Left lung (tissue), 10 donors: ENCODE results near the gene PDIA3. TPM values are rescaled to one million over a fixed set of nuclear protein-coding genes. Genes with fewer than 3 reads are reported as not detected.
A peak's percentile ranks its signal among the peaks of the same experiment; 100 is the strongest.

ENCODE experiments used
- ATAC-seq: fragments of 200-7000 bp; cut with Tn5 transposase; one replicate; pipeline ENCODE4 v1.9.1; 2020; ENCODE audit warnings: moderate library complexity
- DNase-seq, 4 donors: peaks; one replicate each; pipeline ENCODE4 v3.0.0-alpha.2; 2013 to 2020
- H3K27ac ChIP-seq, 2 donors: fragments of 200-600 bp; sonication (generic) in 1 of 2; one replicate each; pipeline versions ENCODE4 v1.5.0 to v1.8.0; 2020 to 2021
- H3K27me3 ChIP-seq, 2 donors: fragments of 200-600 bp; sonication (generic) in 1 of 2; one replicate each; pipeline versions ENCODE4 v1.5.0 to v1.8.0; 2020 to 2021
- H3K36me3 ChIP-seq, 2 donors: fragments of 200-600 bp; sonication (generic) in 1 of 2; one replicate each; pipeline versions ENCODE4 v1.5.0 to v1.8.0; 2020 to 2021
- H3K4me1 ChIP-seq, 2 donors: fragments of 200-600 bp; one replicate each; pipeline ENCODE4 v1.8.0; 2021
- H3K4me3 ChIP-seq, 2 donors: fragments of 200-600 bp; sonication (generic) in 1 of 2; one replicate each; pipeline versions ENCODE4 v1.5.0 to v1.8.0; 2020 to 2021; ENCODE audit warnings: mild to moderate bottlenecking in 1 of 2
- H3K9me3 ChIP-seq, 2 donors: fragments of 200-600 bp; sonication (generic) in 1 of 2; one replicate each; pipeline versions ENCODE4 v1.5.0 to v1.8.0; 2020 to 2021
- CTCF ChIP-seq, 2 donors: fragments of 200-600 bp; sonication (generic) in 1 of 2; IDR thresholded peaks; one replicate each; pipeline versions ENCODE4 v1.5.0 to v1.8.0; 2021; ENCODE audit warnings: antibody characterized with exemption in 2 of 2
- intact Hi-C, 2 donors: fragments of 100-400 bp; cut with DNase I; formaldehyde crosslinking; loops; one replicate each; pipeline versions ENCODE4 v1.11.2 to v1.14.2; 2022
- polyA plus RNA-seq, 6 donors: library from polyadenylated mRNA; unstranded; fragments of 120-200 nt; gene quantifications; one replicate each; pipeline ENCODE4 v1.2.1, GENCODE V29; 2013; ENCODE audit not compliant: insufficient read length in 6 of 6
- total RNA-seq, 2 donors: library from RNA; stranded (reverse); fragmentation: NEBNext Ultra II Directional; extraction: Animal tissue kit (Norgen Biotek cat#: 25700); gene quantifications; one replicate each; pipeline ENCODE4 v1.2.1, GENCODE V29; 2021
- donor health status: DM: no; HTN: yes; CAD: no.
- donor health status: DM: no; HTN: no; CAD: no.

PDIA3 gene
- total and polyA plus RNA-seq, 8 donors = 426 to 633 (median 518) TPM

- intact Hi-C loops = no loop called here
- TF ChIP-seq CTCF (IDR thresholded peaks at IDR 0.05) = no peak
- ATAC-seq (peak; percentile 8), DNase-seq (peak in 3 of 4 donors; percentile 25 to 61 (median 27))
- Histone ChIP-seq H3K4me1 (peaks cover 19 to 42% of the 10 kb centered on the region in 2 donors), H3K27ac (peak overlapping the region; percentile 94), H3K4me3 (peak overlapping the region; percentile 85 to 97), H3K27me3 (no peaks in the 10 kb centered on the region), H3K36me3 (peaks cover 0 to 38% of the 10 kb centered on the region in 2 donors), H3K9me3 (no peaks in the 10 kb centered on the region)
Measured at GRCh38 chr15:43792761-43793476, 46.7 kb downstream of the PDIA3 start.

- Histone ChIP-seq H3K4me1 (peaks cover 19 to 49% of the 10 kb centered on the region in 2 donors), H3K36me3 (peaks cover 0 to 38% of the 10 kb centered on the region in 2 donors), H3K27ac (peak overlapping the region; percentile 94), H3K9me3 (no peaks in the 10 kb centered on the region), H3K4me3 (peak overlapping the region; percentile 85 to 97), H3K27me3 (no peaks in the 10 kb centered on the region)
- DNase-seq = no peak
- ATAC-seq = no peak
- no peak for TF ChIP-seq CTCF (IDR thresholded peaks at IDR 0.05)
- intact Hi-C loops = no loop called here
Measured at GRCh38 chr15:43793647-43794046, 47.4 kb downstream of the PDIA3 start.

- peak overlapping the region; percentile 94 for H3K27ac ChIP-seq
- intact Hi-C loops = no loop called here
- H3K4me3 ChIP-seq = peak overlapping the region in 1 of 2 donors; percentile 85
- TF ChIP-seq CTCF (IDR thresholded peaks at IDR 0.05) = no peak
- H3K27me3 ChIP-seq = no peaks in the 10 kb centered on the region
- peaks cover 19 to 57% of the 10 kb centered on the region in 2 donors for H3K4me1 ChIP-seq
- DNase-seq = no peak
- H3K9me3 ChIP-seq = no peaks in the 10 kb centered on the region
- no peak for ATAC-seq
- peaks cover 0 to 45% of the 10 kb centered on the region in 2 donors for H3K36me3 ChIP-seq
Measured at GRCh38 chr15:43794269-43795037, 48.2 kb downstream of the PDIA3 start.

- no peaks in the 10 kb centered on the region for H3K27me3 ChIP-seq
- DNase-seq (no peak), ATAC-seq (no peak)
- no peak for TF ChIP-seq CTCF (IDR thresholded peaks at IDR 0.05)
- peaks cover 0 to 50% of the 10 kb centered on the region in 2 donors for H3K36me3 ChIP-seq
- intact Hi-C loops = no loop called here
- peak overlapping the region; percentile 94 for H3K27ac ChIP-seq
- no peak overlapping the region for H3K4me3 ChIP-seq
- H3K9me3 ChIP-seq = no peaks in the 10 kb centered on the region
- peaks cover 24 to 64% of the 10 kb centered on the region in 2 donors for H3K4me1 ChIP-seq
Measured at GRCh38 chr15:43795197-43795596, 49.0 kb downstream of the PDIA3 start.

- Histone ChIP-seq H3K4me1 (peaks cover 25 to 68% of the 10 kb centered on the region in 2 donors), H3K36me3 (peaks cover 0 to 50% of the 10 kb centered on the region in 2 donors), H3K27me3 (no peaks in the 10 kb centered on the region), H3K9me3 (no peaks in the 10 kb centered on the region), H3K27ac (no peak overlapping the region), H3K4me3 (no peak overlapping the region)
- ATAC-seq = no peak
- no peak for TF ChIP-seq CTCF (IDR thresholded peaks at IDR 0.05)
- no peak for DNase-seq
- intact Hi-C loops = no loop called here
Measured at GRCh38 chr15:43795997-43796396, 49.8 kb downstream of the PDIA3 start.
